NCI-H128 (cell line): ENCODE data around the gene IQCK.

Source experiments
- DNase-seq: peaks from one replicate; lab custom pipeline; 2025; ENCODE audit not compliant: unreplicated experiment; lab: John Stamatoyannopoulos, UW

Gene IQCK

DNA sequence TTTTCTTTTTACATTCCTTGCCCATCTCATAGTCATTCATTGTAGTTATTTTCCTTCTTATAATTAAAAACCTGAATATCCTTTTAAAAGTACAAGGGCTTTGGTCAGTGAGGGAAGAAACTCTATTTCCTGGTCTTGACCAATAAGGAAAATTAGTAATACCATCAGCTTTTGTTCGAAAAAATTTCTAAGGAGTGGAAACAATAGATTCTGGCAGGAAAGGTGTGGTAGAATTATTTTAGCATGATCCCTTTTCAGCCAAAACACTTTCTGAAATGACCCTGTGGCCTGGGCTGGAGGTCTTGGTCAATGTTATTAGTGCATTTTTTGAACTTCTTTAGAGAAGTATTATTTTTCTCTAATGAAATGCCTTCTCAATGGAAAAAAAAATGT is 36.6 kb downstream of the IQCK start:
- no peak for DNase-seq

- no peak for DNase-seq
Observed at GRCh38 chr16:19755268-19755667, 37.2 kb downstream of the IQCK start.

GRCh38 chr16:19757026-19757425 is 39.0 kb downstream of the IQCK start:
- DNase-seq, result no peak

DNA sequence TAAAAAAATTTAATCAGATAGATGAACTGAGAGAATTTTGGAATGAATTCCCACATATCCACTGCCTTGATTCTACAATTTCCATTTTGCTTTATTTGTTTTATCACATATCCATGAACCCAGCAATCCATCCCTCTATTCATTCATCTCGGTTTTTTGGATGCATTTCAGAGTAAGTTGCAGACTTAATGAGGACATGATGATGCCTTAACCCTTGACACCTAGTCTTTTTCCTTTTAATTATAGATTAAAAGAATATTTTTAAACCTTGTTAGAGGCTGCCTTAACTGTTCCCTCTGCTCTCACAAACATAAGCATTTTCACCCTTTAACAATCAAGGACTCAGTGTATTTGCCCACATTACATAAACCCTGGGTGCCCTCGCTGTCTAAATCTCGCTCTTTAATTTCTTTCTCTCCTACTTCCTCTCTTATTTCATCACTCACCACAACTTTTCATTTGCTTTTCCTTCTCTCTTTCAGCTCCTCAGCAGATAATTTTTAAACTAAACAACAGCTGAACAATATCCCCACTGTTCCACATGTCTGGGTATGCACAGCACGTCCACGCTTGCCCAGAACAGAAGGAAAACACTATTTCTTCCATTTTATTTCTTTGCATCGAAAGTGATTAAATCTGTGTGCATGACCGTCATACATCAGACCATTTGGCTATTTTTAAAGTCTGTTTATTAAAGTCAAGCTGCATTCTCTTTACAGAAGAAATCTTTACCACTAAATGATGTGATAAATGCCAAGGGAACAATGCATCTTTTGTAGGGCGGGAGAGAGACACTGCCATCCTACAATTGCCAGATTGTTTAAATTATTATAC is 39.9 kb downstream of the IQCK start:
- DNase-seq, result no peak

- DNase-seq, result no peak
Observed at GRCh38 chr16:19760356-19761060, 42.4 kb downstream of the IQCK start.

GRCh38 chr16:19765860-19766553 is 47.9 kb downstream of the IQCK start:
- no peak for DNase-seq

- DNase-seq, result no peak
Observed at GRCh38 chr16:19766554-19766884, 48.4 kb downstream of the IQCK start.

DNA sequence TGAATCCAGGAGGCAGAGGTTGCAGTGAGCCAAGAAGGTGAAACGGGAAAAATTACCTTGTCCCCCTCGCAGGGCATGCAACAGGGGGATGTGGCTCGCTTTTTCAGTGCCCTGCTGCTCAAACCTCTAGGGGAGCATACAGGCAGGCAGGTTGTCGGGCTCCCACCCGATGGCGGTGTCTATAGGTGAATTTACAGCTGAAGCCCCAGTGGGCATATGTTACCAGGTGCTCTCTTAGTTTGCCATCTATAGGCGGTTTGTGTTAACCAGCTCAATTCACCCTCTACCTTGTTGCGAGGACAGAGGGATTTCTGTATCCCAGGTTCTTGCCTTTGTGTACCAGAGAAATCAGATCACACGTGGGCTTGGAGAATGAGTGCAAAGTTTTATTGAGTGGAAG is 48.9 kb downstream of the IQCK start:
- DNase-seq, result no peak

DNA sequence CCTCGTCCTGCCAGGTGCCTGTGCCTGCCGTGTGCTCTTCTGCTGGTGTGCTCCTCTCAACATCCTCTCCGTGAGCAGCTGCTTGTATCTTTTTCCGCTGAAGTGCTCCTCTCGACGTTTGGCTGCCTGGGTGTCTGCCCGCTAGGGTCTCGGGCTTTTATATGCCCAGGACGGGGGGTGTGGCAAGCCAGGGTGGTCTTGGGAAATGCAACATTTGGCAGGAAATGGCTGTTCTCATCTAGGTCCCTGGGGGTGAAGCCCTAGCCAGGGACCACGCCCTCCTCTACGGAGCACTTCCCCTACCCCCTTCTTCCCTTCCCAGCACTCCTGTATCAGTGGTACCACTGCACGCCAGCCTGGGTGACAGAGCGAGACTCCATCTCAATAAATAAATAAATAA is 49.4 kb downstream of the IQCK start:
- DNase-seq, result no peak

DNA sequence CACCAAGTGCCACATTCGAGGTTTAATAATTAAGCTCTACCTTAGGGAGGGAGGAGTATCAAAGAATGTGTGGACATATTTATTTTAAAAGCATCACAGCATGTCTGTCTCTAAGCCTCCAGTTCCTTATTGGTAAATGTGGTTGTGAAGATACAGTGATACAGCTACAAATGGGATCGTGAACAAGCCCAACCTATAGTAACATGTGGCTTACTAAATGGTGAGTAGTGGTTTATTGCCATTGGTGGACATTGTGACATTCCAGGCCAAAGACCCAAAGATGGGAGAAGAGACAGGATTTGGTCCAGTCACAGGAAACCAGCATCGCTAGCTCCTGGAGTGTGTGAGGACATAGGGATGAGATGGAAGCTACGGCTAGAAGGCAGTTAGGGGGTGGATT is 51.2 kb downstream of the IQCK start:
- no peak for DNase-seq

GRCh38 chr16:19771040-19771439 is 53.0 kb downstream of the IQCK start:
- no peak for DNase-seq

- DNase-seq, result no peak
Observed at GRCh38 chr16:19771796-19772195, 53.7 kb downstream of the IQCK start.

DNA sequence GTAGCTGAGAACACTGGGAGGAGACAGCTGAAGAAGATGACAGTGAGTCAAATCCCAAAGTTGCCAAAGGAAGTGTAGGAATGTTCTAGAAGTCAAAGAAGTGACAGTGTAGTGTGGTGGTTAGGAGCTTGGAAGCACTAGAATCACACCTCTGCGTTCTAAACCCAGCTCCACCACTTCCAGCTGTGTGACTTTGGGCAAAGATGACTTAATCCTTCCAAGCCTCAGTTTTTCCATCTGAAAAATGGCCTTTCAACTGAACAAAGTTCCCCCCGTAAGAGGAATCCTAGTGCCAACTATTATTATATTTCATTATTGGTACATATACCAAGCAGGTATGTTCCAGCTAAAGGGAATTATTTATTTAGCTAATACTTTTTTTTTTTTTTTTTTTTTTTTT is 56.0 kb downstream of the IQCK start:
- DNase-seq, result no peak

DNA sequence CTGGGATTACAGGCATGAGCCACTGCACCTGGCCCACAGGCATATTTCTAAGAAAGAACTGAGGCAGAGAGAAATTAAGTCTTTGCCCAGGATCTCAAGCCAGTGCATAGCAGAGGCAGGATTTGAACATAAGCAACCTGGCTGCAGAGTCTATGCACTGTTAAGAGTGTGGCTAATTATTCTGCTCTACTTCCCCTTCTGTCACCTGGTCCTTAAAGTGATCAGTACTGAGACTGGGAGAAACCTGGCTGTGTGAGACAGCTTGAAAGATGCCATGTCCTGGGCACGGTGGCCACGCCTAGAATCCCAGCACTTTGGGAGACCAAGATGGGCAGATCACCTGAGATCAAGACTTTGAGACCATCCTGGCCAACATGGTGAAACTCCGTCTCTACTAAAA is 58.1 kb downstream of the IQCK start:
- no peak for DNase-seq

DNA sequence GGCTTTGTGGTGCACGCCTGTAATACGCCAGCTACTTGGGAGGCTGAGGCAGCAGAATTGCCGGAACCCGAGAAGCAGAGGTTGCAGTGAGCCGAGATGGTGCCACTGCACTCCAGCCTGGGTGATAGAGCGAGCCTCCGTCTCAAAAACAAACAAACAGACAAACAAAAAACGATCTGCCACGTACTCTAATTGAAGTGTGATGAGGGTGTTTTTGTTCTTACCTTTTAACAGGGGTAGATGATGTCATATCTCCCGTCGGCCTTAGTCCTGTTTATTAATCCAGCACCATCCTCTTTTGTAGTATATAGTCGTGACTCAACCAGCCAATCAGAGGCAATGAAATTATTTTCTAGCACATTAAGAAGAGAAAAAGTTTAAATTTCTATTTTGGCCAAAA is 58.5 kb downstream of the IQCK start:
- DNase-seq, result no peak

DNA sequence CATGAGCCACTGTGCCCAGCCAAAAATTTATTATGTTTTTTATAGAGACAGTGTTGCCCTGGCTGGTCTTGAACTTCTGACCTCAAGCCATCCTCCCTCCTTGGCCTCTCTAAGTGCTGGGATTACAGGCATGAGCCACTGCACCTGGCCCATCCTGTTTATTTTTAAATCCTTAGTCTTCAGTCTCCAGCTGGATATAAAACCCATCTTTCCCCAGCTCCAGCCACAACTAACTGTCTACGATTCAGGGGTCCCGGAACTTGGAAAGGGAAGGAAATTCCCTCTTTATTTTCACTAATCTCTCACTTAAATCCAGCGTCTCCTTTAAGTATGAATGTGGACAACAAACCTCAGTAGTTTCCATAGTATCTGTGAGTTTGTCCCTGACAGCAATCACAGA is 62.2 kb downstream of the IQCK start:
- no peak for DNase-seq

GRCh38 chr16:19781226-19781625 is 63.2 kb downstream of the IQCK start:
- no peak for DNase-seq

DNA sequence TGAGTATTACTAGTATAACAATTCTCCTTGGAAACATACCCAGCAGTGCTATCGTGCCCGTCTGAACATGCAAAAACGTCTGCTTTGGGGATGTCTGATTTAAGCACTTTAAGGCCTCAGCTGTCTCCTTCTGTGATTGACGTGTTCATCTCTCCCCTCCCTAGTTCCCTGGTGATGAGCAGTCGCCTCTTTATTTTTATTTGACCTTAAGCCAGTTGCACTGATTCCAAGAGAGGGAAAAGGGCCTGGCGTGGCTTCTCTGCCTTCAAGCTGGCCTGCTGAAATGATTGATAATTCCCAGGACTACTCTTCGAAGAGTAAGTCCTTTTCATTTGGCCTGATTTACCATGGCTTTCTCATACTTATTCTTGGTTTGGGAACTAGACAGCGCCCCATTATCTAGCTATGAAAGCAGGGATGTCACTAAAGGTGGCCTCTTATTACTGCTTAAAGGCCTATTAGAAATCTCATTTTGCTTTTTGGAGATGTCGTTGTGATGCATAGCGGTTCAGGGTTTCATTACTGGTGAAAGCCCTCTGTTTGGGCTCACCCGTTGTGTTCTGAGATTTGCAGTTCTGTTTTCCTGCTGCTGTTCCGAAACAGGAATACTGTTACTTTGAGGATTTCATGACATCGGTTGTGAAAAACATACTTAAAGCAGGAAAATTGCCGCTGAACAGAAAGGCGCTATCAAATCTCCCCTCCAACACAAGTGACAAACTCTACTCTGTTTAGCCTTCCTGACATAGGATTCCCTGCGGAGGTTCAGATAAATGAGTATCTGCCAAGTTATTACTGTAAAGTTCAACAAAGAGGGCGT is 65.5 kb downstream of the IQCK start:
- DNase-seq, result no peak

GRCh38 chr16:19784183-19784736 is 66.2 kb downstream of the IQCK start:
- no peak for DNase-seq

- no peak for DNase-seq
Observed at GRCh38 chr16:19785081-19785480, 67.0 kb downstream of the IQCK start.

DNA sequence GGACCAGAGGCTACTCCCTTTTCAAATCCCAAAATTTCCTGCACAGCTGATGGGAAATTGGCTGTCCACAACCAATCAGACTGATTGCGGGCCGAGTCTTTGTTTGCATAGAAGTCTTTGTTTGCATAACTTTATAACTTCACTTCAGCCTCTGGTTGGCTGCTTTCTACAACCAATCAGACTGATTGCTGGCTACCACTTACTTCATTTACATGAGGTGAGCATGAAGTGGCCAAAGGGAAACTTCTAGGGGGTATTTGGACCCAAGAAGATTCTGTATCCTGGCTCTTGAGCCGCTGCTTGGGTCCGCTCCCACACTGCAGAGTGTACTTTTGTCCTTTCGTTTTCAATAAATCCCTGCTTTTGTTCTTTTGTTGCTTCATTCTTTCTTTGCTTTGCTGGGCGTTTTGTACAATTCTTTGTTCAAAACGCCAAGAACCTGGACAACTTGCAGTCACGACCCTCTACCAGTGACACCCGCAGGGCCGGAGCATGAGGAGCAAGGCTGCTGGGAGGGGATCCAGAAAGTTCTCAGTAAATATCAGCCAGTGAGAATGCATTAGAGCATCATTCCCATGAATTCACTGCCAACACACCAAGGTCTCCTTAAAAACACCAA is 67.5 kb downstream of the IQCK start:
- no peak for DNase-seq
